Neural progenitor cell (in vitro differentiated cells): ENCODE measurements around the gene IRF2BP2.

Experiments
- CTCF ChIP-seq: fragments of 200-600 bp; sonication (generic); IDR thresholded peaks from 2 replicates; pipeline ENCODE4 v1.5.1; 2017; ENCODE audit warnings: antibody characterized with exemption, mild to moderate bottlenecking
- EZH2 ChIP-seq: fragments of 200-600 bp; sonication (generic); IDR thresholded peaks from 2 replicates; pipeline ENCODE4 v1.6.1; 2017; ENCODE audit warnings: antibody characterized with exemption, mild to moderate bottlenecking, moderate library complexity

GRCh38 chr1:234629026-234629425 is 19.0 kb upstream of the IRF2BP2 start:
- TF ChIP-seq EZH2: no peak
- TF ChIP-seq CTCF: no peak
